HG03442 (cell line): Measurements from ENCODE around the gene CXXC5.
A peak's percentile ranks its signal among the peaks of the same experiment; 100 is the strongest.

Experiments used
- ATAC-seq: cut with Tn5 transposase; IDR thresholded peaks from one replicate; pipeline ENCODE4 v1.9.1; 2021; ENCODE audit warnings: mild to moderate bottlenecking, moderate library complexity; ENCODE audit not compliant: unreplicated experiment

The CXXC5 gene

GRCh38 chr5:139650689-139651042, 2.5 kb downstream of the CXXC5 start:
- no peak for ATAC-seq

GRCh38 chr5:139651043-139651834, 3.1 kb downstream of the CXXC5 start:
- ATAC-seq, result no peak

GRCh38 chr5:139651853-139652787, 4.0 kb downstream of the CXXC5 start:
- peak; percentile 30 for ATAC-seq

GRCh38 chr5:139652788-139653241, 4.7 kb downstream of the CXXC5 start:
- ATAC-seq, result peak; percentile 27

- ATAC-seq, result no peak
These were observed 5.5 kb downstream of the CXXC5 start for GRCh38 chr5:139653616-139654015.

- ATAC-seq, result no peak
These were observed 6.3 kb downstream of the CXXC5 start for GRCh38 chr5:139654464-139654863.

- ATAC-seq, result no peak
These were observed 6.8 kb downstream of the CXXC5 start for GRCh38 chr5:139654871-139655491.

GRCh38 chr5:139655727-139656271, 7.7 kb downstream of the CXXC5 start:
- no peak for ATAC-seq

- ATAC-seq, result no peak
These were observed 9.5 kb downstream of the CXXC5 start for GRCh38 chr5:139657363-139658321.

- ATAC-seq, result no peak
These were observed 10.4 kb downstream of the CXXC5 start for GRCh38 chr5:139658501-139658927.

GRCh38 chr5:139658928-139659667, 10.9 kb downstream of the CXXC5 start:
- ATAC-seq, result peak; percentile 21

GRCh38 chr5:139659695-139660101, 11.5 kb downstream of the CXXC5 start:
- no peak for ATAC-seq

- no peak for ATAC-seq
These were observed 12.2 kb downstream of the CXXC5 start for GRCh38 chr5:139660105-139660922.

GRCh38 chr5:139660923-139661814, 13.0 kb downstream of the CXXC5 start:
- ATAC-seq, result no peak

- ATAC-seq, result no peak
These were observed 14.5 kb downstream of the CXXC5 start for GRCh38 chr5:139662617-139663016.

GRCh38 chr5:139663207-139664085, 15.3 kb downstream of the CXXC5 start:
- no peak for ATAC-seq
